Measurements from ENCODE around the gene LUC7L3.
"Not testable (repeated sequence)": the region's sequence is repeated elsewhere in the genome, so short reads cannot be mapped to it uniquely, and the experiment has no call there.

DNA sequence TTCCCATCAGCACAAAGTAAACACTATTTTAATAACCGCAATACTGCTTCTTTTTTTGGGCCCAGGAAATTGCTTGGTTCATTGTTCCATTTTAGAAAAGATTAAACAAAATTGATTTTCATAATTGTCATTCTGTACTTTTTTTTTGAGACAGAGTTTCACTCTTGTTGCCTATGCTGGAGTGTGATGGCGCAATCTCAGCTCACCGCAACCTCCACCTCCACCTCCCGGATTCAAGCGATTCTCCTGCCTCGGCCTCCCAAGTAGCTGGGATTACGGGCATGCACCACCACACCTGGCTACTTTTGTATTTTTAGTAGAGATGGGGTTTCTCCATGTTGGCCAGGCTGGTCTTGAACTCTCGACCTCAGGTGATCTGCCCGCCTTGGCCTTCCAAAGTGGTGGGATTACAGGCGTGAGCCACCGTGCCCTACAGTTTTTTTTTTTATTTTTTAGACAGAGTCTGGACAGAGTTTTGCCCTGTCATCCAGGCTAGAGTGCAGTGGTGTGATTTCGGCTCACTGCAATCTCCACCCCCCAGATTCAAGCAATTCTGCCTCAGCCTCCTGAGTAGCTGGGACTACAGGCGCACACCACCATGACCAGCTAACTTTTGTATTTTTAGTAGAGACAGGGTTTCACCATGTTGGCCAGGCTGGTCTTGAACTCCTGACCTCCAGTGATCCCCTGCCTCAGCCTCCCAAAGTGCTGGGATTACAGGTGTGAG is 85.5 kb downstream of the LUC7L3 start:
- not testable (repeated sequence) for TF ChIP-seq CTCF, POLR2A (IDR thresholded peaks at IDR 0.05)

Data from right lobe of liver (tissue), 4 donors.